Ovary (tissue), 3 donors: Measurements from ENCODE around the gene ZNF81.

Experiments
- CTCF ChIP-seq, 3 donors: fragments of 450-650 bp in 2 of 3; fragments of 200-600 bp in 1 of 3; IDR thresholded peaks; one replicate each; pipeline versions ENCODE4 v1.5.1 to v1.8.0; 2016 to 2022; ENCODE audit warnings: antibody characterized with exemption in 3 of 3, mild to moderate bottlenecking in 1 of 3
- EP300 ChIP-seq: sonication (generic); formaldehyde crosslinking; IDR thresholded peaks from one replicate; pipeline ENCODE4 v1.6.1; 2017; ENCODE audit warnings: antibody characterized with exemption
- POLR2A ChIP-seq: fragments of 450-650 bp; IDR thresholded peaks from one replicate; pipeline ENCODE4 v1.6.1; 2017; ENCODE audit warnings: antibody characterized with exemption, mild to moderate bottlenecking, moderate library complexity
- donor health status: DM: no; HTN: no; CAD: no.

GRCh38 chrX:47864785-47865184 is 28.1 kb downstream of the ZNF81 start:
- TF ChIP-seq CTCF (IDR thresholded peaks at IDR 0.05) (no peak), POLR2A (no peak), EP300 (no peak)
